Measurements from ENCODE around the gene HARS2.

Gene HARS2

GRCh38 chr5:140690941-140691924 lies at the start of gene HARS2, which contains the start of gene HARS1:
Gene HARS2 (plus strand): TSS chr5:140691455. CDS start chr5:140691649, 194 bp downstream.
Gene HARS1 (minus strand): TSS chr5:140691370. CDS start chr5:140691304, 66 bp downstream.
- Histone ChIP-seq H3K79me2 (ENCODE audit: insufficient read depth, low read length) (peaks cover 57% of the 10 kb centered on the region), H3K36me3 (ENCODE audit: insufficient read depth, low read length) (peaks cover 15% of the 10 kb centered on the region; the same call in 1 of the 2 replicates), H2AFZ (ENCODE audit: low read length) (peak within 1 kb of the TSS; percentile 92)

GRCh38 chr5:140641716-140642115 lies 49.5 kb upstream of the HARS2 start:
- no peaks in the 10 kb centered on the region for H3K36me3 ChIP-seq (ENCODE audit: insufficient read depth, low read length)
- H3K4me1 ChIP-seq (ENCODE audit: insufficient read depth, low read length, poor library complexity, severe bottlenecking) = peaks cover 16% of the 10 kb centered on the region
- no peaks in the 10 kb centered on the region for H3K9me2 ChIP-seq (replicated peaks; ENCODE audit: low read depth, low read length)
- no peaks in the 10 kb centered on the region for H3F3A ChIP-seq (ENCODE audit: low read depth)
- no peaks in the 10 kb centered on the region for H3K9me3 ChIP-seq (ENCODE audit: insufficient read depth, low read depth, low read length)
- no peaks in the 10 kb centered on the region for H3K27me3 ChIP-seq (ENCODE audit: insufficient read depth, low read length, poor library complexity, severe bottlenecking)
- no peak overlapping the region for H3K9ac ChIP-seq (ENCODE audit: low read depth, low read length, poor library complexity, severe bottlenecking)
- no peak overlapping the region for H3K4me3 ChIP-seq (ENCODE audit: low read length, poor library complexity, severe bottlenecking)
- TF ChIP-seq CTCF (conservative IDR thresholded peaks at IDR 0.05; ENCODE audit: low read length) = no peak
- peak overlapping the region; percentile 80 for H3K4me2 ChIP-seq (ENCODE audit: low read depth, low read length, poor library complexity, severe bottlenecking)
- H4K20me1 ChIP-seq (ENCODE audit: insufficient read depth, low read length, poor library complexity, severe bottlenecking) = peaks cover 5% of the 10 kb centered on the region
- no peak overlapping the region for H2AFZ ChIP-seq (ENCODE audit: low read length)
- H3K79me2 ChIP-seq (ENCODE audit: insufficient read depth, low read length) = peaks cover 31% of the 10 kb centered on the region

More at GRCh38 chr5:140690941-140691924, at the start of gene HARS2, which contains the start of gene HARS1:
- peaks cover 13% of the 10 kb centered on the region for H4K20me1 ChIP-seq (ENCODE audit: insufficient read depth, low read length, poor library complexity, severe bottlenecking)
- H3K4me3 ChIP-seq (ENCODE audit: low read length, poor library complexity, severe bottlenecking) = peak within 1 kb of the TSS; percentile 84
- H3K4me1 ChIP-seq (ENCODE audit: insufficient read depth, low read length, poor library complexity, severe bottlenecking) = peaks cover 13% of the 10 kb centered on the region
- no peaks in the 10 kb centered on the region for H3K9me2 ChIP-seq (replicated peaks; ENCODE audit: low read depth, low read length)
- peak within 1 kb of the TSS; percentile 86 for H3K4me2 ChIP-seq (ENCODE audit: low read depth, low read length, poor library complexity, severe bottlenecking)
- H3F3A ChIP-seq (ENCODE audit: low read depth) = no peaks in the 10 kb centered on the region
- no peaks in the 10 kb centered on the region for H3K27me3 ChIP-seq (ENCODE audit: insufficient read depth, low read length, poor library complexity, severe bottlenecking)
- H3K9ac ChIP-seq (ENCODE audit: low read depth, low read length, poor library complexity, severe bottlenecking) = peak within 1 kb of the TSS; percentile 85
- no peaks in the 10 kb centered on the region for H3K9me3 ChIP-seq (ENCODE audit: insufficient read depth, low read depth, low read length)
- TF ChIP-seq CTCF (conservative IDR thresholded peaks at IDR 0.05; ENCODE audit: low read length) = no peak
- no peak for TF ChIP-seq EZH2phosphoT487 (IDR thresholded peaks at IDR 0.05; ENCODE audit: borderline replicate concordance)

- no peak overlapping the region for H3K9ac ChIP-seq (ENCODE audit: low read depth, low read length, poor library complexity, severe bottlenecking)
- H3K27me3 ChIP-seq (ENCODE audit: insufficient read depth, low read length, poor library complexity, severe bottlenecking) = no peaks in the 10 kb centered on the region
- no peak overlapping the region for H2AFZ ChIP-seq (ENCODE audit: low read length)
- peaks cover 19% of the 10 kb centered on the region for H3K4me1 ChIP-seq (ENCODE audit: insufficient read depth, low read length, poor library complexity, severe bottlenecking)
- H3F3A ChIP-seq (ENCODE audit: low read depth) = no peaks in the 10 kb centered on the region
- TF ChIP-seq CTCF (conservative IDR thresholded peaks at IDR 0.05; ENCODE audit: low read length) = no peak
- peaks cover 9% of the 10 kb centered on the region for H4K20me1 ChIP-seq (ENCODE audit: insufficient read depth, low read length, poor library complexity, severe bottlenecking)
- H3K79me2 ChIP-seq (ENCODE audit: insufficient read depth, low read length) = peaks cover 38% of the 10 kb centered on the region
- no peak overlapping the region for H3K4me2 ChIP-seq (ENCODE audit: low read depth, low read length, poor library complexity, severe bottlenecking)
- H3K9me3 ChIP-seq (ENCODE audit: insufficient read depth, low read depth, low read length) = no peaks in the 10 kb centered on the region
- H3K36me3 ChIP-seq (ENCODE audit: insufficient read depth, low read length) = no peaks in the 10 kb centered on the region
- H3K9me2 ChIP-seq (replicated peaks; ENCODE audit: low read depth, low read length) = no peaks in the 10 kb centered on the region
- no peak overlapping the region for H3K4me3 ChIP-seq (ENCODE audit: low read length, poor library complexity, severe bottlenecking)
Observed at GRCh38 chr5:140642718-140643117, 48.5 kb upstream of the HARS2 start.
